Measurements from ENCODE around the gene UGT1A1.

- TF ChIP-seq, protein P1, sequence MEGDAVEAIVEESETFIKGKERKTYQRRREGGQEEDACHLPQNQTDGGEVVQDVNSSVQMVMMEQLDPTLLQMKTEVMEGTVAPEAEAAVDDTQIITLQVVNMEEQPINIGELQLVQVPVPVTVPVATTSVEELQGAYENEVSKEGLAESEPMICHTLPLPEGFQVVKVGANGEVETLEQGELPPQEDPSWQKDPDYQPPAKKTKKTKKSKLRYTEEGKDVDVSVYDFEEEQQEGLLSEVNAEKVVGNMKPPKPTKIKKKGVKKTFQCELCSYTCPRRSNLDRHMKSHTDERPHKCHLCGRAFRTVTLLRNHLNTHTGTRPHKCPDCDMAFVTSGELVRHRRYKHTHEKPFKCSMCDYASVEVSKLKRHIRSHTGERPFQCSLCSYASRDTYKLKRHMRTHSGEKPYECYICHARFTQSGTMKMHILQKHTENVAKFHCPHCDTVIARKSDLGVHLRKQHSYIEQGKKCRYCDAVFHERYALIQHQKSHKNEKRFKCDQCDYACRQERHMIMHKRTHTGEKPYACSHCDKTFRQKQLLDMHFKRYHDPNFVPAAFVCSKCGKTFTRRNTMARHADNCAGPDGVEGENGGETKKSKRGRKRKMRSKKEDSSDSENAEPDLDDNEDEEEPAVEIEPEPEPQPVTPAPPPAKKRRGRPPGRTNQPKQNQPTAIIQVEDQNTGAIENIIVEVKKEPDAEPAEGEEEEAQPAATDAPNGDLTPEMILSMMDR (IDR thresholded peaks at IDR 0.05) = no peak
- TF ChIP-seq EZH2 (IDR thresholded peaks at IDR 0.05; ENCODE audit: borderline replicate concordance, insufficient read depth, low read depth, low read length, poor library complexity, severe bottlenecking) = no peak
Observed at GRCh38 chr2:233712611-233713261, 47.3 kb upstream of the UGT1A1 start, which contains the start of gene UGT1A5.
